CD4-positive, CD25-positive, alpha-beta regulatory T cell (primary cell): ENCODE data around the gene GALNT11. TPM values are rescaled to one million over a fixed set of nuclear protein-coding genes. Genes with fewer than 3 reads are reported as not detected.

Experiments used
- ATAC-seq, 2 donors: fragments of 150-1000 bp; cut with Tn5 transposase; one replicate each; pipeline ENCODE4 v1.10.0; 2021; ENCODE audit warnings: low read depth in 2 of 2, moderate number of reproducible peaks in 2 of 2, moderate library complexity in 1 of 2
- DNase-seq, 3 donors: peaks; one replicate each; pipeline versions ENCODE4 v3.0.0 to v3.0.0-alpha.2; 2012 to 2022; ENCODE audit warnings: mixed read lengths in 1 of 3
- H3K27ac ChIP-seq: one replicate; pipeline ENCODE4 v1.7.0; 2013; ENCODE audit warnings: mild to moderate bottlenecking, low read length; ENCODE audit not compliant: insufficient read depth, poor library complexity, severe bottlenecking
- H3K27me3 ChIP-seq: one replicate; pipeline ENCODE4 v1.7.0; 2013; ENCODE audit warnings: low read length; ENCODE audit not compliant: control insufficient read depth, insufficient read depth
- H3K36me3 ChIP-seq: one replicate; pipeline ENCODE4 v1.7.0; 2013; ENCODE audit warnings: mild to moderate bottlenecking, low read length, moderate library complexity; ENCODE audit not compliant: control insufficient read depth, insufficient read depth
- H3K4me1 ChIP-seq: 2 replicates; pipeline ENCODE4 v1.7.0; 2013; ENCODE audit warnings: mild to moderate bottlenecking, low read length; ENCODE audit not compliant: insufficient read depth, control insufficient read depth, poor library complexity, severe bottlenecking
- H3K4me3 ChIP-seq: one replicate; pipeline ENCODE4 v1.7.0; 2013; ENCODE audit warnings: low read depth, mild to moderate bottlenecking, low read length, moderate library complexity
- H3K9me3 ChIP-seq, 2 experiments: 1 replicate in 1 of 2; 2 replicates in 1 of 2; pipeline ENCODE4 v1.7.0; 2013; ENCODE audit warnings: low read length in 2 of 2, mild to moderate bottlenecking in 1 of 2, moderate library complexity in 1 of 2; ENCODE audit not compliant: control insufficient read depth in 2 of 2
- H3K27ac Mint-ChIP-seq, 3 donors: one replicate each; pipeline ENCODE4 v1.8.0; 2020 to 2022; ENCODE audit warnings: mild to moderate bottlenecking in 3 of 3, mixed read lengths in 3 of 3, moderate library complexity in 2 of 3
- H3K27me3 Mint-ChIP-seq: one replicate; pipeline ENCODE4 v1.8.0; 2022; ENCODE audit warnings: mild to moderate bottlenecking, mixed read lengths
- H3K36me3 Mint-ChIP-seq: one replicate; pipeline ENCODE4 v1.8.0; 2020; ENCODE audit warnings: mixed read lengths
- H3K4me1 Mint-ChIP-seq, 4 donors: one replicate each; pipeline ENCODE4 v1.8.0; 2020 to 2022; ENCODE audit warnings: mixed read lengths in 4 of 4, mild to moderate bottlenecking in 1 of 4
- H3K4me3 Mint-ChIP-seq, 4 donors: one replicate each; pipeline ENCODE4 v1.8.0; 2020 to 2022; ENCODE audit warnings: mild to moderate bottlenecking in 4 of 4, mixed read lengths in 4 of 4, moderate library complexity in 3 of 4
- H3K9me3 Mint-ChIP-seq, 7 donors: one replicate each; pipeline ENCODE4 v1.8.0; 2020 to 2022; ENCODE audit warnings: mixed read lengths in 7 of 7, mild to moderate bottlenecking in 3 of 7, moderate library complexity in 2 of 7
- polyA plus RNA-seq, 4 donors: library from polyadenylated mRNA; unstranded; fragments of 300-500 nt; fragmentation: Illumina TruSeq; gene quantifications; one replicate each; pipeline ENCODE4 v1.2.3, GENCODE V29; 2021
- total RNA-seq: library from RNA; stranded (reverse); gene quantifications from one replicate; pipeline ENCODE4 v1.2.3, GENCODE V29; 2022

Gene GALNT11
- total RNA-seq (25.3 TPM), polyA plus RNA-seq (10 to 100 TPM; 22.5 to 27.1 (median 25.7) TPM)

DNA sequence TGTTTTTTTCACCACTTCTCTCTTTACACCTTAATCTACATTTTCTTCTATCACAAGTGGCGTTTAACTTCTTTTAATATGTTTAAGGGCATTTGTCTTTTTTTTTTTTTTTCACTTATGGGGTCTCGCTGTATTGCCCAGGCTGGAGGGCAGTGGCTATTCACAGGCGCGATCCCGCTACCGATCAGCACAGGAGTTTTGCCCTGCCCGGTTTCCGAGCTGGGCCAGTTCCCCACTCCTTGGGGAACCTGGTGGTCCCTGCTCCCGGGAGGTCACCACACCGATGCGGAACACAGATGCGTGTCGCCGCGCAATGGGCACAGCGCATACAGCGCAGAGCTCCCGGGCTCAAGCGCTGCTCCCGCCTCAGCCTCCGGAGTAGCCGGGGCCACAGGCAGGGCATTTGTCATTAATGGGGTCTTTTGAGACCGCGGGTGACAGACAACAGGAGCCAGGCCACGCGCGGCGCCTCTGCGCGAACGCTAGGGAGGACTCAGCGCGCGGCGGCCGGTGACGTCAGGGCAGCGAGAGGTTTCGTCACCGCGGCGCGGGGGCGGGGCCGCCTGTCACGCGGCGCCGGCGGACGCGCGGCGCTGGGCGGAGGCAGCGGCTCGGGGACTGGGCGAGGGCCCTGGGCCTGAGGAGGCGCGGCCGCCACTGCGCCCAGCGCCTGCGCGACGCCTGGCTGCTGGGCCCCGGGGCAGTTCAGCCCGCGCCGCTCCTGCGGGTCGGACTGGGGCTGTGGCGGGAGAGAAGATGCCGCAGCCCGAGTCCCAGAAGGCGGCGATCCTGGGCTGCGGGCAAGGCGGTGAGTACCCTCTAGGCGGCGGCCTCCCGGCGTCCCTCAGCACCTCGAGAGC, at the start of gene GALNT11:
GALNT11 (plus strand) TSS at position 598 of the 860 bp plus-strand sequence. CDS start 68,554 bp downstream, outside the sequence.
- ATAC-seq (peak; percentile 93 to 94), DNase-seq (peak; percentile 82 to 91 (median 89))
- Mint-ChIP-seq H3K4me1 (peaks cover 11 to 42% (median 29%) of the 10 kb centered on the region in 4 donors), H3K27me3 (peaks cover 24% of the 10 kb centered on the region), H3K9me3 (peaks cover 0 to 2% (median 0%) of the 10 kb centered on the region in 7 donors), H3K27ac (peak within 1 kb of the TSS; percentile 89 to 99 (median 97)), H3K36me3 (peaks cover 8% of the 10 kb centered on the region), H3K4me3 (peak within 1 kb of the TSS; percentile 90 to 97 (median 92))
- Histone ChIP-seq H3K27me3 (peaks cover 3% of the 10 kb centered on the region), H3K4me1 (peaks cover 14% of the 10 kb centered on the region), H3K4me3 (peak within 1 kb of the TSS; percentile 70), H3K36me3 (no peaks in the 10 kb centered on the region), H3K9me3 (no peaks in the 10 kb centered on the region), H3K27ac (peak within 1 kb of the TSS; percentile 78)

DNA sequence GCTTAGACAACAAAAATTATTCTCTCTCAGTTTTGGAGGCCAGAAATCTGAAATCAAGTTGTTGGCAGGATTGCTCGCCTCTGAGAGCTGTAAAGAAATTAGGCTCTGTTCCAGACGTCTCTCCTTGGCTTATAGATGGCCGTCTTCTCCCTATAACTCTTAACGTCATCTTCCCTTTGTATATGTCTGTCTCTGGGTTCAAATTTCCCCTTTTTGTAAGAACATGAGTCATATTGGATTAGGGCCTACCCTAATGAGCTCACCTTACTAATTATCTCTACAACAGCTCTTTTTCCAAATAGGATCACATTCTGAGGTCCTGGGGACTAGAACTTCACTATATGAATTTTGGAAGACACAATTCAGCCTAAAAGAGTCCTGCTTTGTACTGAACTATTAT, 46.9 kb upstream of the GALNT11 start:
- Histone ChIP-seq H3K27ac (no peak overlapping the region), H3K27me3 (peaks cover 7% of the 10 kb centered on the region), H3K36me3 (no peaks in the 10 kb centered on the region), H3K9me3 (no peaks in the 10 kb centered on the region), H3K4me1 (no peaks in the 10 kb centered on the region), H3K4me3 (no peak overlapping the region)
- Mint-ChIP-seq H3K36me3 (no peaks in the 10 kb centered on the region), H3K4me3 (no peak overlapping the region), H3K27me3 (peaks cover 23% of the 10 kb centered on the region), H3K4me1 (peaks cover 0 to 4% (median 0%) of the 10 kb centered on the region in 4 donors), H3K9me3 (peaks cover 0 to 2% (median 0%) of the 10 kb centered on the region in 7 donors), H3K27ac (no peak overlapping the region)
- DNase-seq (no peak), ATAC-seq (no peak)

DNA sequence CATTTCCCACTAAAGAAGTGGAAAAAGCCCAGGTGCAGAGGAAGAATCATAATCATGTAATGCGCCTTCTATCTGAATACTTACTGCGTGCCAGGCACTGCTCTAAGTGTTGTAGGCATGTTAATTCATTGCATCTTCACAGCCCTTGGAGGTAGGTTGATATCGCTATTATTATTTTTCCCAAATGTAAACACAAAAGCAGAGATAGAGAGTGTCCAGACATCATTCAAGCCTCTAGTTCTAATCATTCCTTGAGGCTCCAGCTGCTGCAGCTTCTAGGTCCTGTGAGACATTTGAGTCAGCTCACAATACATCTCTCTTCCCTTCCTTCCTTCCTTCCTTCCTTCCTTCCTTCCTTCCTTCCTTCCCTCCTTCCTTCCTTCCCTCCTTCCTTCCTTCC, 44.3 kb upstream of the GALNT11 start:
- no peak for DNase-seq
- H3K9me3 Mint-ChIP-seq, result peaks cover 0 to 2% (median 0%) of the 10 kb centered on the region in 7 donors
- H3K4me3 ChIP-seq, result no peak overlapping the region
- H3K27ac ChIP-seq, result no peak overlapping the region
- no peaks in the 10 kb centered on the region for H3K9me3 ChIP-seq
- H3K27me3 Mint-ChIP-seq, result peaks cover 32% of the 10 kb centered on the region
- no peak for ATAC-seq
- no peak overlapping the region for H3K4me3 Mint-ChIP-seq
- H3K4me1 Mint-ChIP-seq, result no peaks in the 10 kb centered on the region
- no peaks in the 10 kb centered on the region for H3K36me3 ChIP-seq
- H3K36me3 Mint-ChIP-seq, result no peaks in the 10 kb centered on the region
- no peak overlapping the region for H3K27ac Mint-ChIP-seq
- peaks cover 2% of the 10 kb centered on the region for H3K27me3 ChIP-seq
- H3K4me1 ChIP-seq, result no peaks in the 10 kb centered on the region

DNA sequence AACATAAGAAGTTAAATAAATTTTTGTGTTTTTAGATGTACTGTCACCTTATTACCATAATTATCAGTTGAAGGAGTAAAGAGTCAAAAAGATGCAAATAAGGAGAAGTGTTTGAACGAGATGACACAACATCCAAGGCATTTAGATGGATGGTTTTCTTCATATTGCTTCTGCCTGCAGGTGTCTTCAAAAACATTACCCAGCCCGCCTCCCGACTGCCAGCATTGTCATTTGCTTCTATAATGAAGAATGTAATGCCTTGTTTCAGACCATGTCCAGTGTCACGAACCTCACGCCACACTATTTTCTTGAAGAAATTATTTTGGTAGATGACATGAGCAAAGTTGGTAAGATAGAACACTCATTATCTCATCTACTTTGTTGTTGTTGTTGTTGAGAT, 42.7 kb upstream of the GALNT11 start:
- Mint-ChIP-seq H3K4me3 (no peak overlapping the region), H3K9me3 (peaks cover 0 to 2% (median 0%) of the 10 kb centered on the region in 7 donors), H3K27me3 (peaks cover 39% of the 10 kb centered on the region), H3K27ac (no peak overlapping the region), H3K4me1 (peaks cover 0 to 2% (median 0%) of the 10 kb centered on the region in 4 donors), H3K36me3 (no peaks in the 10 kb centered on the region)
- no peak for DNase-seq
- Histone ChIP-seq H3K4me1 (no peaks in the 10 kb centered on the region), H3K27me3 (peaks cover 2% of the 10 kb centered on the region), H3K27ac (no peak overlapping the region), H3K9me3 (no peaks in the 10 kb centered on the region), H3K36me3 (no peaks in the 10 kb centered on the region), H3K4me3 (no peak overlapping the region)
- ATAC-seq, result no peak

DNA sequence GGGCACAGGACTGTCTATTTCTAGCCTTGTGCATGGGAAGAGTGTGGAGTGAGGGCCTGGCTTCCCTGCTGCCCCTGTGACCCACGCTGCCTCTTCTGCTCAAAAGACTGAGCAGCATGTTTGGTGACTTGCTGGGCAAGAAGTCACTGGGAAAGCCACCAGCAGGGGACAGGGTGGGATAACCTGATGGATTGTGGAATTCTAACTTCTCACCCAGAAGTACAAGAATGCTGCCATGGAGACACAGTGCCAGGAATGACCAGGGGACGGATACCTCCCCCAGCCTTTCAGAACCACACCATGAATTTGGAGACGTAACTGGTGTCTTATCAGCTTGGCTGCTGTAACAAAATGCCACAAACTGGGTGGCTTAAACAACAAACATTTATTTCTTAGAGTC, 40.9 kb upstream of the GALNT11 start:
- H3K9me3 ChIP-seq, result no peaks in the 10 kb centered on the region
- peaks cover 0 to 2% (median 0%) of the 10 kb centered on the region in 7 donors for H3K9me3 Mint-ChIP-seq
- peaks cover 0 to 2% (median 0%) of the 10 kb centered on the region in 4 donors for H3K4me1 Mint-ChIP-seq
- H3K4me1 ChIP-seq, result no peaks in the 10 kb centered on the region
- ATAC-seq, result no peak
- H3K36me3 Mint-ChIP-seq, result no peaks in the 10 kb centered on the region
- no peak overlapping the region for H3K4me3 ChIP-seq
- peaks cover 2% of the 10 kb centered on the region for H3K27me3 ChIP-seq
- H3K27ac ChIP-seq, result no peak overlapping the region
- no peaks in the 10 kb centered on the region for H3K36me3 ChIP-seq
- DNase-seq, result no peak
- peaks cover 49% of the 10 kb centered on the region for H3K27me3 Mint-ChIP-seq
- no peak overlapping the region for H3K4me3 Mint-ChIP-seq
- no peak overlapping the region for H3K27ac Mint-ChIP-seq

DNA sequence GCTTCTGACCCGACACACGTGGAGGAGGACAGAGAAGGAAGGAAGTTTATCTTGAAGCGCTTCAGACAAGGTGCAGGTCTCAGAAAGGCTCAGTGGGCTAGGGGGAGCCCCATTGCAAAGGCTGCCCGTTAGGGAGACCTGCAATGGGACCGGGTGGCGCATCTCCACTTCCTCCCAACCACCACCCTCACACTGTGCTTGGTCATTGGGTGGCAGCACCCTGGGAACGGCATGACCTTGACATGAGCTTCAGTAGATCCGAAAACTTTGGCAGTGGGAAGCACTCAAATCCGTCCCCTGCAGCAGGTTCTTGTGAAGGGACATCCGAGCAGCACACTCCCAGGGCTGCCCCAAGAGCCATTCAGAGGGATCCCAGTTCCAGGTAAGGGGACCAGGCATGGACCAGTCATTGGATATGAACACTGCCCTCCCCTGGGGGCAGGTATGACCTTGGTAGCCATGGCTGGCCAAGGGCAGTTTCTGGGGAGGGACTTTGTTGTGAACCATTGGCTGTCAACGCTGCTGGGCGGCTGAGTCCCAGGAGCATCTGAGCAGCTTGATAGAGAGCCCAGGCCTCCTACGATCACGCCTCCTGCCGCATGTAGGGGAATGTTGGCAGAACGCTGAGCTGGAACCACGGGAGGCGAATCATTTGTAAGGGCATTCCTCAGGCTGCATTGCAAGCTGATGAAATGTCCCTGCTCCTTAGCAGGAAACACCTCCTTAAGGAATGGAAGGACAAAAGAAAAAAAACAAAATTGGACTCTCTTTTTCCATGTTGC, 37.5 kb upstream of the GALNT11 start:
- peaks cover 3% of the 10 kb centered on the region for H3K4me1 ChIP-seq
- H3K27ac ChIP-seq, result no peak overlapping the region
- no peaks in the 10 kb centered on the region for H3K36me3 Mint-ChIP-seq
- no peaks in the 10 kb centered on the region for H3K27me3 ChIP-seq
- no peaks in the 10 kb centered on the region for H3K9me3 ChIP-seq
- peaks cover 0 to 2% (median 0%) of the 10 kb centered on the region in 7 donors for H3K9me3 Mint-ChIP-seq
- DNase-seq (no peak), ATAC-seq (no peak)
- no peak overlapping the region for H3K27ac Mint-ChIP-seq
- peaks cover 59% of the 10 kb centered on the region for H3K27me3 Mint-ChIP-seq
- H3K4me3 Mint-ChIP-seq, result no peak overlapping the region
- no peaks in the 10 kb centered on the region for H3K36me3 ChIP-seq
- no peak overlapping the region for H3K4me3 ChIP-seq
- peaks cover 0 to 9% (median 3%) of the 10 kb centered on the region in 4 donors for H3K4me1 Mint-ChIP-seq

DNA sequence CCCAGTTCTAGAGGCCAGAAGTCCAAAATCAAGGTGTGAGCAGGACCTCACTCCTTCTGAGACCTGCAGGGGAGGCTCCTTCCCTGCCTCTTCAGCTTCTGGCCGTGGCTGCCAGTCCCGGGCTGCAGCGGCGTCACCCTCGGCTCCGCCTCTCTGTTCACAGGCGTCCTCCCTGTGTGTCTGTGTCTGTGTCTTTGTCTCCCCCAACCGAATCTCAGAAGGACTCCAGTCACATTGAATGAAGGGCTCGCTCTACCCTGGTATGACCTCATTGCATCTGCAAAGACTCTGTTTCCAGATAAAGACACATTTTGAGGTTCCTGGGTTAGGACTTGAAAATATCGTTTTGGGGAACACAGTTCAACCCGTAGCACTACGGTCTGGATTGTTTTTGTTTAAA, 33.1 kb upstream of the GALNT11 start:
- Histone ChIP-seq H3K27ac (no peak overlapping the region), H3K36me3 (no peaks in the 10 kb centered on the region), H3K4me1 (peaks cover 3% of the 10 kb centered on the region), H3K4me3 (no peak overlapping the region), H3K9me3 (no peaks in the 10 kb centered on the region), H3K27me3 (peaks cover 4% of the 10 kb centered on the region)
- DNase-seq, result peak; percentile 6 to 58 (median 39)
- Mint-ChIP-seq H3K27me3 (peaks cover 58% of the 10 kb centered on the region), H3K27ac (no peak overlapping the region), H3K36me3 (no peaks in the 10 kb centered on the region), H3K4me1 (peaks cover 0 to 9% (median 3%) of the 10 kb centered on the region in 4 donors), H3K4me3 (no peak overlapping the region), H3K9me3 (no peaks in the 10 kb centered on the region)
- ATAC-seq, result peak; percentile 76 to 86
